GM23248 (cell line): ENCODE measurements around the gene FSTL4. TPM values are rescaled to one million over a fixed set of nuclear protein-coding genes. Genes with fewer than 3 reads are reported as not detected.
"Not testable (repeated sequence)": the region's sequence is repeated elsewhere in the genome, so short reads cannot be mapped to it uniquely, and the experiment has no call there.

Experiments
- DNase-seq: peaks from one replicate; pipeline ENCODE4 v3.0.0-alpha.2; 2015
- H2AFZ ChIP-seq: fragments of 200-600 bp; sonication (generic); 2 replicates; pipeline ENCODE4 v1.6.1; 2016; ENCODE audit warnings: antibody characterized with exemption
- H3F3A ChIP-seq: fragments of 200-600 bp; sonication (generic); 2 replicates; pipeline ENCODE4 v1.6.1; 2016; ENCODE audit warnings: mild to moderate bottlenecking, antibody characterized with exemption, mixed run types; ENCODE audit not compliant: insufficient read depth
- H3K27ac ChIP-seq: fragments of 200-600 bp; sonication (generic); 2 replicates; pipeline ENCODE4 v1.5.1; 2016; ENCODE audit warnings: mild to moderate bottlenecking
- H3K27me3 ChIP-seq: fragments of 200-600 bp; sonication (generic); replicated peaks from 2 replicates; pipeline ENCODE4 v1.6.1; 2016; ENCODE audit warnings: mild to moderate bottlenecking; ENCODE audit not compliant: insufficient read depth
- H3K36me3 ChIP-seq: fragments of 200-600 bp; sonication (generic); 2 replicates; pipeline ENCODE4 v1.6.1; 2016; ENCODE audit warnings: low read depth, mild to moderate bottlenecking
- H3K4me1 ChIP-seq: fragments of 200-600 bp; sonication (generic); 2 replicates; pipeline ENCODE4 v1.6.1; 2016; ENCODE audit warnings: mild to moderate bottlenecking; ENCODE audit not compliant: insufficient read depth
- H3K4me2 ChIP-seq: fragments of 200-600 bp; sonication (generic); one replicate; pipeline ENCODE4 v1.6.1; 2016; ENCODE audit warnings: mild to moderate bottlenecking; ENCODE audit not compliant: unreplicated experiment
- H3K4me3 ChIP-seq: fragments of 200-600 bp; sonication (generic); 2 replicates; pipeline ENCODE4 v1.5.1; 2016; ENCODE audit warnings: mild to moderate bottlenecking
- H3K79me2 ChIP-seq: fragments of 200-600 bp; sonication (generic); 2 replicates; pipeline ENCODE4 v1.6.1; 2016; ENCODE audit warnings: mild to moderate bottlenecking; ENCODE audit not compliant: insufficient read depth
- H3K9ac ChIP-seq: fragments of 200-600 bp; sonication (generic); 2 replicates; pipeline ENCODE4 v1.6.1; 2016; ENCODE audit warnings: mild to moderate bottlenecking
- H3K9me2 ChIP-seq: fragments of 200-600 bp; sonication (generic); 2 replicates; pipeline ENCODE4 v1.6.1; 2016; ENCODE audit warnings: mixed run types, mild to moderate bottlenecking, moderate library complexity; ENCODE audit not compliant: insufficient read depth
- H3K9me3 ChIP-seq: fragments of 200-600 bp; sonication (generic); one replicate; pipeline ENCODE4 v1.6.1; 2017; ENCODE audit warnings: low read depth
- H4K20me1 ChIP-seq: fragments of 200-600 bp; sonication (generic); 2 replicates; pipeline ENCODE4 v1.6.0; 2016; ENCODE audit not compliant: insufficient read depth
- EZH2 ChIP-seq: fragments of 200-600 bp; sonication (generic); IDR thresholded peaks from 2 replicates; pipeline ENCODE4 v1.6.1; 2018; ENCODE audit warnings: antibody characterized with exemption, mild to moderate bottlenecking; ENCODE audit not compliant: insufficient read depth, poor library complexity, severe bottlenecking
- EZH2phosphoT487 ChIP-seq: fragments of 200-600 bp; sonication (generic); IDR thresholded peaks from 2 replicates; pipeline ENCODE4 v1.6.1; 2018; ENCODE audit warnings: antibody characterized with exemption, moderate library complexity, mild to moderate bottlenecking, low read depth; ENCODE audit not compliant: insufficient read depth
- WGBS, 2 experiments: methylation state at CpG; one replicate each; pipeline ENCODE4 v1.1.6; 2015 to 2017; ENCODE audit warnings: low lambda C conversion rate in 2 of 2, low coverage in 1 of 2; ENCODE audit errors: missing lambda C conversion rate in 2 of 2; 5-methylcytosine and 5-hydroxymethylcytosine counted together
- in situ Hi-C: fragments of 300-500 bp; cut with MboI; formaldehyde crosslinking; loops from 2 replicates; pipeline ENCODE4 v1.15.0; 2020
- polyA plus RNA-seq: library from polyadenylated mRNA; unstranded; fragments of >200 nt; fragmentation: Nextera tagmentation; extraction: Ambion mirVana; gene quantifications from 2 replicates; pipeline ENCODE4 v1.2.1, GENCODE V29; 2016
- total RNA-seq: library from RNA; depleted of rRNA; stranded (reverse); fragments of >200 nt; shearing (Covaris generic); gene quantifications from 2 replicates; pipeline ENCODE4 v1.2.3, GENCODE V29; 2014

The FSTL4 gene
- total and polyA plus RNA-seq, 2 experiments from 2014 or later, result not detected

- 40 to 47% methylated on average over 6 to 7 of the region's 7 CpGs for WGBS, 2 experiments
These were observed 73.6 kb downstream of the FSTL4 start for GRCh38 chr5:133538718-133539117.

GRCh38 chr5:133535241-133535929 lies 77.0 kb downstream of the FSTL4 start:
- H3K9me3 ChIP-seq, H3F3A ChIP-seq, H3K79me2 ChIP-seq, H3K9ac ChIP-seq, H3K4me3 ChIP-seq, in situ Hi-C loops, H3K27ac ChIP-seq, H3K4me1 ChIP-seq, H3K36me3 ChIP-seq, H2AFZ ChIP-seq, DNase-seq, H3K4me2 ChIP-seq, H3K9me2 ChIP-seq, H4K20me1 ChIP-seq: not testable (repeated sequence)
- H3K27me3 ChIP-seq, result peaks cover 23% of the 10 kb centered on the region
- 48 to 49% methylated on average over 13 of the region's 13 CpGs for WGBS, 2 experiments

More at GRCh38 chr5:133538718-133539117, 73.6 kb downstream of the FSTL4 start:
- Histone ChIP-seq H3K4me1 (no peaks in the 10 kb centered on the region), H3K9me2 (no peaks in the 10 kb centered on the region), H3K27me3 (peaks cover 23% of the 10 kb centered on the region), H3K79me2 (no peaks in the 10 kb centered on the region), H2AFZ (no peak overlapping the region), H3K9ac (no peak overlapping the region), H3K4me3 (no peak overlapping the region), H3F3A (no peaks in the 10 kb centered on the region), H3K4me2 (no peak overlapping the region), H3K27ac (no peak overlapping the region), H4K20me1 (no peaks in the 10 kb centered on the region), H3K9me3 (no peaks in the 10 kb centered on the region), H3K36me3 (no peaks in the 10 kb centered on the region)
- DNase-seq, result no peak
- TF ChIP-seq EZH2phosphoT487 (no peak), EZH2 (no peak)
- in situ Hi-C loops, result no loop called here

- Histone ChIP-seq H3K27ac (no peak overlapping the region), H3K9me3 (no peaks in the 10 kb centered on the region), H3K36me3 (no peaks in the 10 kb centered on the region), H3K27me3 (peaks cover 21% of the 10 kb centered on the region), H3K9ac (no peak overlapping the region), H2AFZ (no peak overlapping the region), H3K4me3 (no peak overlapping the region), H3F3A (no peaks in the 10 kb centered on the region), H3K79me2 (no peaks in the 10 kb centered on the region), H3K4me1 (no peaks in the 10 kb centered on the region), H3K4me2 (no peak overlapping the region), H3K9me2 (no peaks in the 10 kb centered on the region), H4K20me1 (no peaks in the 10 kb centered on the region)
- no peak for DNase-seq
- no peak for TF ChIP-seq EZH2
- TF ChIP-seq EZH2phosphoT487, result no peak
- in situ Hi-C loops, result no loop called here
- 22 to 44% methylated on average over 2 of the region's 2 CpGs for WGBS, 2 experiments
These were observed 77.8 kb downstream of the FSTL4 start for GRCh38 chr5:133534566-133534965.

- H3K9me2 ChIP-seq, result no peaks in the 10 kb centered on the region
- WGBS, 2 experiments, result 40 to 45% methylated on average over 4 of the region's 4 CpGs
- no peaks in the 10 kb centered on the region for H4K20me1 ChIP-seq
- H3K9me3 ChIP-seq, result no peaks in the 10 kb centered on the region
- peaks cover 14% of the 10 kb centered on the region for H3K27me3 ChIP-seq
- H3K9ac ChIP-seq, result no peak overlapping the region
- H3K4me3 ChIP-seq, result no peak overlapping the region
- in situ Hi-C loops, result no loop called here
- no peaks in the 10 kb centered on the region for H3K79me2 ChIP-seq
- no peaks in the 10 kb centered on the region for H3K36me3 ChIP-seq
- H3K4me2 ChIP-seq, result no peak overlapping the region
- no peak for TF ChIP-seq EZH2phosphoT487
- TF ChIP-seq EZH2, result no peak
- DNase-seq, result no peak
- no peak overlapping the region for H2AFZ ChIP-seq
- H3F3A ChIP-seq, result no peaks in the 10 kb centered on the region
- H3K4me1 ChIP-seq, result no peaks in the 10 kb centered on the region
- no peak overlapping the region for H3K27ac ChIP-seq
These were observed 78.8 kb downstream of the FSTL4 start for GRCh38 chr5:133533541-133533940.

GRCh38 chr5:133531594-133531993 lies 80.7 kb downstream of the FSTL4 start:
- TF ChIP-seq EZH2 (no peak), EZH2phosphoT487 (no peak)
- 6 to 8% methylated on average over 4 of the region's 4 CpGs for WGBS, 2 experiments
- Histone ChIP-seq H3K79me2 (no peaks in the 10 kb centered on the region), H2AFZ (no peak overlapping the region), H3K9ac (no peak overlapping the region), H3F3A (no peaks in the 10 kb centered on the region), H3K9me3 (no peaks in the 10 kb centered on the region), H4K20me1 (no peaks in the 10 kb centered on the region), H3K9me2 (no peaks in the 10 kb centered on the region), H3K27ac (no peak overlapping the region), H3K27me3 (peaks cover 7% of the 10 kb centered on the region; the same call in 1 of the 2 replicates), H3K4me3 (no peak overlapping the region), H3K4me2 (no peak overlapping the region), H3K4me1 (no peaks in the 10 kb centered on the region), H3K36me3 (no peaks in the 10 kb centered on the region)
- peak; percentile 54 for DNase-seq
- in situ Hi-C loops, result no loop called here
